HepG2 (cell line): Measurements from ENCODE around the gene NKX1-1.

Experiments used
- ATF1 ChIP-seq: IDR thresholded peaks from 2 replicates; pipeline ENCODE4 v1.6.1; 2016; ENCODE audit warnings: mild to moderate bottlenecking, control low read depth
- FIP1L1 ChIP-seq: fragments of 200-400 bp; formaldehyde crosslinking; IDR thresholded peaks from 2 replicates; pipeline ENCODE4 v1.6.1; 2018; ENCODE audit warnings: low read depth, mild to moderate bottlenecking, low read length, moderate library complexity, borderline replicate concordance; ENCODE audit not compliant: insufficient read depth
- GABPA ChIP-seq, 2 experiments: IDR thresholded peaks; 2 replicates each; pipeline ENCODE4 v1.6.1; 2011 to 2016; ENCODE audit warnings: low read depth in 2 of 2, low read length in 1 of 2, missing biosample characterization in 1 of 2, missing genetic modification characterization in 1 of 2
- RAD21 ChIP-seq: fragments of 450-650 bp; formaldehyde crosslinking; IDR thresholded peaks from 2 replicates; pipeline ENCODE4 v1.5.0; 2020; ENCODE audit warnings: mild to moderate bottlenecking
- TEAD2 ChIP-seq: sonication (generic); formaldehyde crosslinking; IDR thresholded peaks from 2 replicates; pipeline ENCODE4 v1.9.0; 2021; ENCODE audit warnings: missing genetic modification reagents
- ZFP62 ChIP-seq: sonication (generic); formaldehyde crosslinking; IDR thresholded peaks from 2 replicates; pipeline ENCODE4 v1.4.0; 2020; ENCODE audit warnings: missing genetic modification reagents
- ZNF614 ChIP-seq: IDR thresholded peaks from 2 replicates; pipeline ENCODE4 v1.6.1; 2018; ENCODE audit warnings: missing biosample characterization, missing genetic modification reagents, inconsistent platforms, borderline replicate concordance
- ZNF761 ChIP-seq: sonication (generic); formaldehyde crosslinking; conservative IDR thresholded peaks from 2 replicates; pipeline ENCODE4 v1.4.0; 2020; ENCODE audit warnings: mild to moderate bottlenecking, missing genetic modification reagents
- TF ChIP-seq, protein P1 (sequence below): IDR thresholded peaks from 2 replicates; pipeline ENCODE4 v1.6.1; 2016
- TF ChIP-seq, protein P2 (sequence below), 2 experiments: sonication (generic) in 1 of 2; formaldehyde crosslinking in 1 of 2; IDR thresholded peaks; 2 replicates each; pipeline versions ENCODE4 v1.4.0 to v1.6.1; 2018 to 2020; ENCODE audit warnings: missing genetic modification reagents in 2 of 2, borderline replicate concordance in 1 of 2, low read depth in 1 of 2, mild to moderate bottlenecking in 1 of 2, missing biosample characterization in 1 of 2
- TF ChIP-seq, protein P3 (sequence below), 2 experiments: sonication (generic) in 1 of 2; formaldehyde crosslinking in 1 of 2; IDR thresholded peaks; 2 replicates each; pipeline versions ENCODE4 v1.4.0 to v1.6.1; 2016 to 2020; ENCODE audit warnings: borderline replicate concordance in 1 of 2, low read depth in 1 of 2, mild to moderate bottlenecking in 1 of 2, missing genetic modification reagents in 1 of 2

DNA sequence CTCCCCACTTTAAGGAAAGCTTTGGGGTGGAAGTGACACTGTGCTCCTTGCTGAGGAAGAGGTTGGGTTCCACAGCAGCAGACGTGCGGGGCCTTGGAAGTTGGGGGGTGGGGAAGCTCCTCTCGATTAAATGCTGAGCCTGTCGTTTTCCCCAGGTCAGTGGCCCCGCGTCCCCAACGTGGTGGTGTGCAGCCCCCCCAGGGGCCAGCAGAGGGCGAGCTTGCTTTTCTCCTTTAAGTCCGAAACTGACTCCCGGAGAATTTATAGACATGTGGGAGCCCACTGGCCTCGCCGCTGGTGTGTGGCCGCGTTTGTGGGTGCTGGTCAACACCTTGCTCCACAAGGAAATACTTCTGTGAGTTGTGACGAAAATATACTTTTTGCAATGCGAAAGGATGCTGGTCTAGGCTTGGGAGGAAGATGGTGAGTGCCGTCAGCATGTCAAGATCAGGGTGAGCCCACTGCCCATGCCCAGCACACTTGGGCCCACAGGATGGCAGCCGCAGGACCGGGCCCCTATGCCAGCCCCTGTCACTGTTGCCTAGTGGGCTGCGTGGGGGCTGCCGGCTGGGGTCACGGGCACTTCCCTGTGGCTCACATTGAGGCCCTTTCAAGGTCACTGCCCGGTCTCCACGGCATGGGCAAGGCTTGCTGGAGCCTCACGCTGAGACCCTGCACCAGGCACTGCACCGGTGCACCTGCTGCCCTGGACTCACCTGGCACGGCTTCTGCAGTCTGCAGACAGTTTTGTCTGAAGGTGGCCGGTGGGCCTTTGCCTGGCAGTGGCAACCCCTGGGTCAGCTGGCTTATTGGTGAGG, 49.9 kb downstream of the NKX1-1 start:
- TF ChIP-seq, protein P1, sequence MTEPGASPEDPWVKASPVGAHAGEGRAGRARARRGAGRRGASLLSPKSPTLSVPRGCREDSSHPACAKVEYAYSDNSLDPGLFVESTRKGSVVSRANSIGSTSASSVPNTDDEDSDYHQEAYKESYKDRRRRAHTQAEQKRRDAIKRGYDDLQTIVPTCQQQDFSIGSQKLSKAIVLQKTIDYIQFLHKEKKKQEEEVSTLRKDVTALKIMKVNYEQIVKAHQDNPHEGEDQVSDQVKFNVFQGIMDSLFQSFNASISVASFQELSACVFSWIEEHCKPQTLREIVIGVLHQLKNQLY (CRISPR knock-in tag): no peak
- no peak for TF ChIP-seq TEAD2 (CRISPR knock-in tag)
- no peak for TF ChIP-seq ZNF614 (CRISPR knock-in tag)
- TF ChIP-seq FIP1L1: no peak
- TF ChIP-seq ATF1: no peak
- TF ChIP-seq ZNF761 (CRISPR knock-in tag): no peak
- TF ChIP-seq ZFP62 (CRISPR knock-in tag): no peak
- peak; percentile 57 for TF ChIP-seq RAD21 (CRISPR knock-in tag)
- TF ChIP-seq, protein P2, sequence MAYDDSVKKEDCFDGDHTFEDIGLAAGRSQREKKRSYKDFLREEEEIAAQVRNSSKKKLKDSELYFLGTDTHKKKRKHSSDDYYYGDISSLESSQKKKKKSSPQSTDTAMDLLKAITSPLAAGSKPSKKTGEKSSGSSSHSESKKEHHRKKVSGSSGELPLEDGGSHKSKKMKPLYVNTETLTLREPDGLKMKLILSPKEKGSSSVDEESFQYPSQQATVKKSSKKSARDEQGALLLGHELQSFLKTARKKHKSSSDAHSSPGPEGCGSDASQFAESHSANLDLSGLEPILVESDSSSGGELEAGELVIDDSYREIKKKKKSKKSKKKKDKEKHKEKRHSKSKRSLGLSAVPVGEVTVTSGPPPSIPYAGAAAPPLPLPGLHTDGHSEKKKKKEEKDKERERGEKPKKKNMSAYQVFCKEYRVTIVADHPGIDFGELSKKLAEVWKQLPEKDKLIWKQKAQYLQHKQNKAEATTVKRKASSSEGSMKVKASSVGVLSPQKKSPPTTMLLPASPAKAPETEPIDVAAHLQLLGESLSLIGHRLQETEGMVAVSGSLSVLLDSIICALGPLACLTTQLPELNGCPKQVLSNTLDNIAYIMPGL (CRISPR knock-in tag; IDR thresholded peaks at IDR 0.05; ENCODE audit: borderline replicate concordance in 1 of 2, low read depth in 1 of 2): no peak
- no peak for TF ChIP-seq GABPA (IDR thresholded peaks at IDR 0.05; ENCODE audit: low read depth, low read length)
- TF ChIP-seq GABPA (CRISPR knock-in tag; IDR thresholded peaks at IDR 0.05; ENCODE audit: low read depth): no peak
- TF ChIP-seq, protein P3, sequence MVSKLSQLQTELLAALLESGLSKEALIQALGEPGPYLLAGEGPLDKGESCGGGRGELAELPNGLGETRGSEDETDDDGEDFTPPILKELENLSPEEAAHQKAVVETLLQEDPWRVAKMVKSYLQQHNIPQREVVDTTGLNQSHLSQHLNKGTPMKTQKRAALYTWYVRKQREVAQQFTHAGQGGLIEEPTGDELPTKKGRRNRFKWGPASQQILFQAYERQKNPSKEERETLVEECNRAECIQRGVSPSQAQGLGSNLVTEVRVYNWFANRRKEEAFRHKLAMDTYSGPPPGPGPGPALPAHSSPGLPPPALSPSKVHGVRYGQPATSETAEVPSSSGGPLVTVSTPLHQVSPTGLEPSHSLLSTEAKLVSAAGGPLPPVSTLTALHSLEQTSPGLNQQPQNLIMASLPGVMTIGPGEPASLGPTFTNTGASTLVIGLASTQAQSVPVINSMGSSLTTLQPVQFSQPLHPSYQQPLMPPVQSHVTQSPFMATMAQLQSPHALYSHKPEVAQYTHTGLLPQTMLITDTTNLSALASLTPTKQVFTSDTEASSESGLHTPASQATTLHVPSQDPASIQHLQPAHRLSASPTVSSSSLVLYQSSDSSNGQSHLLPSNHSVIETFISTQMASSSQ (IDR thresholded peaks at IDR 0.05; ENCODE audit: low read depth): no peak
- TF ChIP-seq, protein P3 (CRISPR knock-in tag; IDR thresholded peaks at IDR 0.05; ENCODE audit: borderline replicate concordance): no peak
